Spleen (tissue), 11 donors: Measurements from ENCODE around the gene RCCD1. TPM values are rescaled to one million over a fixed set of nuclear protein-coding genes. Genes with fewer than 3 reads are reported as not detected.
A peak's percentile ranks its signal among the peaks of the same experiment; 100 is the strongest.

Source experiments
- DNase-seq: peaks from one replicate; pipeline ENCODE4 v3.0.0-alpha.2; 2020
- H3K27ac ChIP-seq, 8 donors: fragments of 200-600 bp; sonication (generic) in 7 of 8; 1 replicate in 4 of 8; 2 replicates in 4 of 8; pipeline versions ENCODE4 v1.5.0 to v1.8.0; 2016 to 2021; ENCODE audit warnings: inconsistent platforms in 4 of 8, mild to moderate bottlenecking in 4 of 8, moderate library complexity in 1 of 8
- H3K27me3 ChIP-seq, 7 donors: fragments of 200-600 bp; sonication (generic) in 6 of 7; replicated peaks in 1 of 7; 1 replicate in 4 of 7; 2 replicates in 3 of 7; pipeline versions ENCODE4 v1.5.0 to v1.8.0; 2016 to 2021; ENCODE audit warnings: inconsistent platforms in 3 of 7, mild to moderate bottlenecking in 1 of 7
- H3K36me3 ChIP-seq, 6 donors: fragments of 200-600 bp; sonication (generic) in 5 of 6; 1 replicate in 4 of 6; 2 replicates in 2 of 6; pipeline versions ENCODE4 v1.5.0 to v1.8.0; 2016 to 2021; ENCODE audit warnings: inconsistent platforms in 2 of 6
- H3K4me1 ChIP-seq, 6 donors: fragments of 200-600 bp; sonication (generic) in 5 of 6; 1 replicate in 3 of 6; 2 replicates in 3 of 6; pipeline versions ENCODE4 v1.5.0 to v1.8.0; 2016 to 2021; ENCODE audit warnings: inconsistent platforms in 3 of 6
- H3K4me3 ChIP-seq, 8 donors: fragments of 200-600 bp; sonication (generic) in 7 of 8; 1 replicate in 4 of 8; 2 replicates in 4 of 8; pipeline versions ENCODE4 v1.5.0 to v1.8.0; 2016 to 2021; ENCODE audit warnings: inconsistent platforms in 4 of 8, mild to moderate bottlenecking in 4 of 8, moderate library complexity in 2 of 8
- H3K9me3 ChIP-seq, 8 donors: fragments of 200-600 bp; sonication (generic) in 7 of 8; 1 replicate in 4 of 8; 2 replicates in 4 of 8; pipeline versions ENCODE4 v1.5.0 to v1.8.0; 2016 to 2021; ENCODE audit warnings: inconsistent platforms in 4 of 8
- CTCF ChIP-seq, 11 experiments: fragments of 200-600 bp in 7 of 11; fragments of 450-650 bp in 4 of 11; sonication (generic) in 4 of 11; IDR thresholded peaks in 8 of 11; conservative IDR thresholded peaks in 3 of 11; 1 replicate in 7 of 11; 2 replicates in 4 of 11; pipeline versions ENCODE4 v1.4.0 to v1.8.0; 2016 to 2021; ENCODE audit warnings: antibody characterized with exemption in 11 of 11, inconsistent platforms in 4 of 11, mild to moderate bottlenecking in 1 of 11
- POLR2A ChIP-seq, 3 donors: fragments of 450-650 bp; IDR thresholded peaks; one replicate each; pipeline ENCODE4 v1.5.1; 2017; ENCODE audit warnings: antibody characterized with exemption in 3 of 3, mild to moderate bottlenecking in 1 of 3
- POLR2AphosphoS5 ChIP-seq, 3 donors: sonication (generic); formaldehyde crosslinking; IDR thresholded peaks; one replicate each; pipeline ENCODE4 v1.5.1; 2017; ENCODE audit warnings: antibody characterized with exemption in 3 of 3
- WGBS, 5 donors: extraction: QIAGEN DNeasy Blood & Tissue Kit in 3 of 5; methylation state at CpG; one replicate each; pipeline versions ENCODE4 v1.1.5 to v1.1.7; 2013 to 2018; 5-methylcytosine and 5-hydroxymethylcytosine counted together
- intact Hi-C: fragments of 100-400 bp; cut with DNase I; formaldehyde crosslinking; loops from one replicate; pipeline ENCODE4 v1.15.0; 2023; ENCODE audit warnings: low total_unique reads
- polyA plus RNA-seq, 3 donors: library from polyadenylated mRNA; stranded (reverse); fragments of 200-250 nt; gene quantifications; one replicate each; pipeline ENCODE4 v1.2.1, GENCODE V29; 2013
- total RNA-seq, 7 donors: library from RNA; depleted of rRNA in 3 of 7; stranded (reverse); fragments of >200 nt in 3 of 7; fragmentation: NEBNext Ultra II Directional in 4 of 7; extraction: Animal tissue kit (Norgen Biotek cat#: 25700) in 4 of 7; gene quantifications; one replicate each; pipeline versions ENCODE4 v1.1.0 to v1.2.1, GENCODE V29; 2016 to 2021
- donor health status: healthy with polysubstance abuse.
- donor health status: DM: no; HTN: no; CAD: no; lungs with moderate emphysema.
- donor health status: DM: no; HTN: no; CAD: no.
- donor health status: Bipolar disorder and iron deficiency.
- donor health status: healthy.
- donor health status: DM: no; HTN: no; CAD: no.
- donor health status: DM: yes; HTN: yes; CAD: no.

RCCD1 gene
- total and polyA plus RNA-seq, 10 donors, result 3.6 to 11.4 (median 8.5) TPM

- H3K27ac ChIP-seq, result peak within 1 kb of the TSS; percentile 95 to 99 (median 98)
- TF ChIP-seq POLR2AphosphoS5 (IDR thresholded peaks at IDR 0.05), result peak; percentile 93 to 96 (median 94)
- TF ChIP-seq CTCF (IDR thresholded peaks at IDR 0.05 in 8 of 11, conservative IDR thresholded peaks at IDR 0.05 in 3 of 11), result peak; percentile 92 to 99 (median 98)
- TF ChIP-seq POLR2A (IDR thresholded peaks at IDR 0.05), result peak; percentile 15 to 44 (median 22)
- H3K36me3 ChIP-seq, result peaks cover 0 to 8% (median 0%) of the 10 kb centered on the region in 6 donors
- H3K4me1 ChIP-seq, result peaks cover 43 to 91% (median 79%) of the 10 kb centered on the region in 6 donors
- H3K9me3 ChIP-seq, result no peaks in the 10 kb centered on the region
- 0 to 2% (median 1%) methylated on average over 35 to 52 of the region's 52 CpGs for WGBS, 5 donors
- no peaks in the 10 kb centered on the region for H3K27me3 ChIP-seq
- peak within 1 kb of the TSS; percentile 72 to 83 (median 76) for H3K4me3 ChIP-seq
- peak; percentile 98 for DNase-seq
- intact Hi-C loops, result no loop called here
Measured at GRCh38 chr15:90931828-90932659, 22.6 kb upstream of the RCCD1 start, which contains the start of gene HDDC3. Gene HDDC3, minus strand, starts transcription at chr15:90932549. Its CDS starts 9 bp downstream, at chr15:90932540.

- Histone ChIP-seq H3K4me1 (peaks cover 43 to 96% (median 80%) of the 10 kb centered on the region in 6 donors), H3K4me3 (peak overlapping the region in 7 of 8 donors; percentile 72 to 83 (median 74)), H3K9me3 (no peaks in the 10 kb centered on the region), H3K27me3 (no peaks in the 10 kb centered on the region), H3K36me3 (peaks cover 0 to 14% (median 2%) of the 10 kb centered on the region in 6 donors), H3K27ac (peak overlapping the region; percentile 95 to 99 (median 98))
- no peak for TF ChIP-seq POLR2AphosphoS5 (IDR thresholded peaks at IDR 0.05)
- TF ChIP-seq CTCF (IDR thresholded peaks at IDR 0.05 in 8 of 11, conservative IDR thresholded peaks at IDR 0.05 in 3 of 11), result peak in 4 of 11 experiments; percentile 4 to 56 (median 16)
- DNase-seq, result no peak
- 18 to 23% (median 21%) methylated on average over 4 to 5 of the region's 5 CpGs for WGBS, 5 donors
- intact Hi-C loops, result no loop called here
Measured at GRCh38 chr15:90932660-90932991, 22.1 kb upstream of the RCCD1 start.

- peaks cover 43 to 92% (median 78%) of the 10 kb centered on the region in 6 donors for H3K4me1 ChIP-seq
- intact Hi-C loops, result no loop called here
- no peaks in the 10 kb centered on the region for H3K27me3 ChIP-seq
Measured at GRCh38 chr15:90933301-90933700, 21.4 kb upstream of the RCCD1 start.

More at GRCh38 chr15:90933301-90933700, 21.4 kb upstream of the RCCD1 start:
- Histone ChIP-seq H3K4me3 (no peak overlapping the region), H3K27ac (peak overlapping the region in 2 of 8 donors; percentile 97 to 99), H3K36me3 (peaks cover 0 to 20% (median 7%) of the 10 kb centered on the region in 6 donors), H3K9me3 (no peaks in the 10 kb centered on the region)
- no peak for DNase-seq
- no peak for TF ChIP-seq CTCF (IDR thresholded peaks at IDR 0.05 in 8 of 11, conservative IDR thresholded peaks at IDR 0.05 in 3 of 11)
- TF ChIP-seq POLR2A (IDR thresholded peaks at IDR 0.05), result no peak
- no peak for TF ChIP-seq POLR2AphosphoS5 (IDR thresholded peaks at IDR 0.05)
- WGBS, 5 donors, result 60 to 84% (median 68%) methylated on average over 1 of the region's 1 CpG
